GM18951 (cell line): ENCODE data around the gene SEC14L3.

Source experiments
- POLR2A ChIP-seq: IDR thresholded peaks from 4 replicates; pipeline ENCODE4 v1.6.1; 2011; ENCODE audit warnings: mild to moderate bottlenecking; ENCODE audit not compliant: insufficient read length, insufficient read depth; ENCODE audit errors: extremely low read depth
- in situ Hi-C: fragments of 300-500 bp; cut with MboI; formaldehyde crosslinking; loops from one replicate; pipeline ENCODE4 v1.12.0; 2022; ENCODE audit warnings: low sequenced_read_pairs, mixed read lengths, inconsistent platforms; ENCODE audit not compliant: unreplicated experiment

Gene SEC14L3

DNA sequence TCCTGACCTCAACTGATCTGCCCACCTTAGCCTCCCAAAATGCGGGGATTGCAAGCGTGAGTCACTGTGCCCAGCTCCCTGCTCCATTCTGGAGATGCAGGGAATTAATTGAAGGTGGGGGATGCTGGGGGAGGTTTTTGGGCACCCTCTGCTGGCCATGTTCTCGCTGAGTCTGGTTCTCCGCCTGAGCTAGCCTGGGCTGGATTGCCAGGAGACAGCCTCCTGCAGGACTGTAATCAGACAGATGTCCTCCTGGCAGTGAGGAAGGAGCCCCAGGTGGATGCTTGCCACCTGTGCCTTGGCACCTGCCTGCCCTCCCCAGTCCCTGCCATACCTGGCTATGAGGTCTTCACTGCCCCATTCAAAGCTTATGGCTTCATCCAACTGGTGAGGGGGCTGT, 40.9 kb downstream of the SEC14L3 start:
- in situ Hi-C loops, result no loop called here

GRCh38 chr22:30429887-30430286, 41.9 kb downstream of the SEC14L3 start:
- in situ Hi-C loops, result no loop called here
- no peak for TF ChIP-seq POLR2A

More for the DNA sequence above, 40.9 kb downstream of the SEC14L3 start:
- TF ChIP-seq POLR2A, result no peak

DNA sequence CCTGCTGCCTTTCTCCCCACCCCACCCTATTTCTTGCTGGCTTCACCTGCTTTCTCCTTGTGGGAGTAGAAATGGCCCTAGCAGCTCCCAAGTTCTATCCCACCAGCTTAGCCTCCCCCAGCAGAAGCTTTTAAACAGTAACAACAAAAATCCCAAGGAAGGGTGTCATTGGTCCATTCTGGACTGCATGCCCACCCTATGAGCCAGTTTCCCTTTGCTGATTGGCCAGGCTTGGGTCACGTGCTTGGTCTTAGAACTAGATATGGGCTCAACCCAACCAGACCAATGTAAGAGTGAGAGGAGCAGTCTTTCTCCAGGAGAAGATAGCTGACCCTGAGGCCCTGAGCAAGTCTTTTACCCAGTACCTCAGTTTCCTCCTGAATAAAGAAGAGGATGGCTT, 43.9 kb downstream of the SEC14L3 start:
- in situ Hi-C loops, result no loop called here
- no peak for TF ChIP-seq POLR2A

- in situ Hi-C loops, result no loop called here
- TF ChIP-seq POLR2A, result no peak
Measured at GRCh38 chr22:30426388-30427353, 45.1 kb downstream of the SEC14L3 start.

DNA sequence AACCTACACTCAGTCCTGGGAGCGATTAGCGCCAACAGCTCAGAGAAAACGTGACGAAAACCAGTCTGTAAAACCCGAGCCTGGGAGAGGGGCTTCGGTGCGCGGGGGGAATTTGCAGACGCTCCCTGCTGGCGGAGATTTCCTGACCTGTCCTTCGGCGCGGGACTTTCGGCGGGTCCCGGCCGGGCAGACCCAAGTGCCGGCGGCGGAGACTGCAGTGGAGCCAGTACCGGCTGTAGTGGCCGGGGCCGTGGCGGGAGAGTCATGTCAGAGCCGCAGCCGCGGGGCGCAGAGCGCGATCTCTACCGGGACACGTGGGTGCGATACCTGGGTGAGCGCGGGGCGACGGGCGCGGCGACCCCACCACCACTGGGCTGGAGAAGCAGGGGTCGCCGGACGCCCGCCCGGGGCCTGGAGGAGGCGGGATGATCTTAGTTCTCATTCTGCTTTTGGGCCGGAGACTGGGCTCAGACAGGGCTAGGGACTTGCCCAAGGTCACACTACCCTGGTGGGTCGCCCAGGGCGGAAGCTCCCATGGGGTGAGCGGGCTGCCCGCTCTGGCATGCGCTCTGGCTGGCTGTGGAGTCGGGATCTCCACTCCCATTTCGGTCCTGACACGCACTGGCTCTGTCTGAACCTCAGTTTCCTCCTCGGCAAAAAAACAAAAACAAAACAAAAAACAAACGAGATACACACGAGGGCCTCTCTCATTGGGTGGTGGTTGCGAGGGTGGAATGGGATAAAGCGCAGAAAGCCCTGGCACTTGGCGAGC, 46.0 kb downstream of the SEC14L3 start, which contains the start of gene MTFP1:
Gene MTFP1 (plus strand): TSS at position 153 of the 772 bp plus-strand sequence. CDS start 112 bp downstream, at position 265.
- in situ Hi-C loops, result no loop called here
- peak; percentile 79 for TF ChIP-seq POLR2A

GRCh38 chr22:30425327-30425615, 46.5 kb downstream of the SEC14L3 start:
- TF ChIP-seq POLR2A, result no peak
- in situ Hi-C loops, result no loop called here

DNA sequence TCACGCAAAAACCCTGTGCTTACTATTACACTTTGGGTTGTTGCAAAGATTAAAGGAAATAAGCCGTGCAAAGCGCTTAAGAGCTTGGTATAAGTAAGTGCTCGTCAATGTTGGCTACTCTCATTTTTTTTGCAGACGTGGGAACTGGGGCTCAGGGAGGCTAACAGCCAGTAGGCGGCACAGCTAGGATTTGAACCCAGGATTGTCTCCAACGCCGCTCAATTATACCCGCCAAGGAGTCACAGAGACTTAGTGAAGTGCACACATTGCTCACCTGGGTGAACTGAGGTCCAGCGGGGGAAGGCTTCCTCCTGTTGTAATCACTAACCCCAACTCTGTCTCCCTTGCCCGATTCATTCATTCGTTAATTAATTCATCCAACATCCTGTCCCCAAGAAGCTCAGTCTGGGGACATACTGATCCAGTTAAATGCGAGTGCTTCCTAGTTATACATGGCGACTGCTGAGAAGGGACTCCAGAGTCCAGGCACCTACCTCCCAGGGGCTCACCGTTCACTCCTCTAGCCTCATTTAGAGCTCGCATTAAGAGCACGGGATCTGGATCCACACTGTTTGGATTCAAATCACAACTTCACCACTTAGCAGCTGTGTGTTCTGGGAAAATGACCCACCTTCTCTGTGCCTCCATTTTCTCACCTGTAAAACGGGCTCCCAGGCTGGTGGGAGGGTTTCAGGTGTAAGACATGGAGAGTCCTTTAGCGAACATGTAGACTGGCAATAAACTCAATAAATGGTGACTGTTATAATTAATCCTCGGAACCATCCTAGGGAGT, 47.1 kb downstream of the SEC14L3 start:
- TF ChIP-seq POLR2A, result no peak
- in situ Hi-C loops, result no loop called here

DNA sequence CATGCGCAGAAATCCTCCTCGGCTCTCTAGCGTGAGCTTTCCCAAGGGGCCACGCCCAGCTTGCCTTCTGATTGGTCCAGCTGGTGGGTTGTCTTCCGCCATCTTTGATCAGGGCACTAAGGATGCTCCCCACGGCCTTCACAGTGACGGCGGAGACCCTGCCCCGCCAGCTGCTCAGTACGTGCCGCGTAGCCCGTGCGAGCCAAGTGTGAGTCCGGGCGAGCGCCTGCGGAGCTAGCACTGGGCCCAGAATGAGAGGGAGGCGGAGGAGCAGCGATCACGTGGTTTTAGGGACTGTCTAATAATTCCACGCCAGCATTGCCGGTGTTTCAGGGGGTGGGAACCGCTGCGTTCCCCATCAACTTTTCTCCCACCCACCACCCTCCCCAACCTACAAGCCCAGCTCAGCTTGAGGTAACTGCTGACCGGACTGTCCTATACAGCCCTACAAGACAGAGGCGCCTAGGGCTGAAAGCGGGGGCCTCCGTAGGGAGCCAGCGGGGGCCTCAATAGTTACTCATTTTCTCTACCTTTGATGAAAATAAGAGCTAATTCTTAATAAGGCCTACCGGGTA, 47.8 kb downstream of the SEC14L3 start:
- peak; percentile 76 for TF ChIP-seq POLR2A

GRCh38 chr22:30423301-30423958, 48.4 kb downstream of the SEC14L3 start:
- TF ChIP-seq POLR2A, result peak; percentile 88
- in situ Hi-C loops, result no loop called here

More for the DNA sequence above, 47.8 kb downstream of the SEC14L3 start:
- in situ Hi-C loops, result no loop called here

GRCh38 chr22:30422481-30423300, 49.1 kb downstream of the SEC14L3 start:
- in situ Hi-C loops, result no loop called here
- no peak for TF ChIP-seq POLR2A

DNA sequence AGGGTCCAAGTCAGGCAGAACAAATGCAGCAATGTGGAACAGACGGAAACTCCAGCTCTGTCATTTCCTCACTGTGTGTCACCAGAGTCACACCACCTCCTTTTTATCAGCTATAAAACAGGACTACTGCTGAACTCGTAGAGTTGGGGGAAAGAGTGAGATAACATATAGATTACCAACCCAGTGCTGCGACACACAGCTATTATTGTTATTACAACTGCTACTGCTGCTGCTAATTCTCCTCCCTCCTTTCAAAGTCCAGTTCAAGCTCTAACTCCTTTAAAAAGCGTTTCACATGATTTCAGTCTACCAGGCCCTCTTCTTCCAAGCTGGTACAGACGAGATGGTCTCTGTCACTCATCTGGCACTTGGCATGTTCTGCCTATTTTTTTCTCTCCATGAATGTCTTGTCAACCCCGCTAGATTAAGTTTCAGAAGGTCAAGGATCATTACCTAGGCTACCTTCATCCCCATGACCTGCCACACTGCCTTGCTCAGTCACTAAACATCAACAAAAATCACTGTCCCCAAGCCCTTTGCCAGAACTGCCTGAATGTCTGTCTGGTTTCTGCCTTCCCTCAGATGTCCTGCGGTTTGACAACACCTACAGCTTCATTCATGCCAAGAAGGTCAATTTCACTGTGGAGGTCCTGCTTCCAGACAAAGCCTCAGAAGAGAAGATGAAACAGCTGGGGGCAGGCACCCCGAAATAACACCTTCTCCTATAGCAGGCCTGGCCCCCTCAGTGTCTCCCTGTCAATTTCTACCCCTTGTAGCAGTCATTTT, 49.9 kb downstream of the SEC14L3 start:
- in situ Hi-C loops, result no loop called here
- no peak for TF ChIP-seq POLR2A
